ENCODE results near the gene RCAN2.

The RCAN2 gene

DNA sequence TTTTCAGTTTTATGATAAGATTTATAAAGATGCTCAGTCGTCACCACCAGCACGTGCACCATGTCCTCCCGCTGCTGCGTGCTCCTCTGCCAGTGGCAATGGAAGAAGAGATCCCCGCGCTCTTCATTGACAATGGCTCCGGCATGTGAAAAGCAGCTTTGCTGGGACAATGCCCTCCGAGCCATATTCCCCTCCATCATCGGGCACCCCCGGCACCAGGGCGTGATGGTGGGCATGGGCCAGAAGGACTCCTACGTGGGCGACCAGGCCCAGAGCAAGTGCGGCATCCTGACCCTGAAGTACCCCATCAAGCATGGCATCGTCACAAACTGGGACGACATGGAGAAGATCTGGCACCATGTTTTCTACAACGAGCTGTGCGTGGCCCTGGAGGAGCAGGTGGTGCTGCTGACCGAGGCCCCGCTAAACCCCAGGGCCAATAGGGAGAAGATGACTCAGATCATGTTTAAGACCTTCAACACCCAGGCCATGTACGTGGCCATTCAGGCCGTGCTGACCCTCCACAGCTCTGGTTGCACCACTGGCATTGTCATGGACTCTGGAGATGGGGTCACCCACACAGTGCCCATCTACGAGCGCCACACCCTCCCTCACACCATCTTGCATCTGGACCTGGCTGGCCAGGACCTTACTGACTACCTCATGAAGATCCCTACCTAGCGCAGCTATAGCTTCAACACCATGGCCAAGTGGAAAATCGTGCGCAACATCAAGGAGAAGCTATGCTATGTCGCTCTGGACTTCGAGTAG, 286.2 kb downstream of the RCAN2 start:
- no peak for DNase-seq

DNA sequence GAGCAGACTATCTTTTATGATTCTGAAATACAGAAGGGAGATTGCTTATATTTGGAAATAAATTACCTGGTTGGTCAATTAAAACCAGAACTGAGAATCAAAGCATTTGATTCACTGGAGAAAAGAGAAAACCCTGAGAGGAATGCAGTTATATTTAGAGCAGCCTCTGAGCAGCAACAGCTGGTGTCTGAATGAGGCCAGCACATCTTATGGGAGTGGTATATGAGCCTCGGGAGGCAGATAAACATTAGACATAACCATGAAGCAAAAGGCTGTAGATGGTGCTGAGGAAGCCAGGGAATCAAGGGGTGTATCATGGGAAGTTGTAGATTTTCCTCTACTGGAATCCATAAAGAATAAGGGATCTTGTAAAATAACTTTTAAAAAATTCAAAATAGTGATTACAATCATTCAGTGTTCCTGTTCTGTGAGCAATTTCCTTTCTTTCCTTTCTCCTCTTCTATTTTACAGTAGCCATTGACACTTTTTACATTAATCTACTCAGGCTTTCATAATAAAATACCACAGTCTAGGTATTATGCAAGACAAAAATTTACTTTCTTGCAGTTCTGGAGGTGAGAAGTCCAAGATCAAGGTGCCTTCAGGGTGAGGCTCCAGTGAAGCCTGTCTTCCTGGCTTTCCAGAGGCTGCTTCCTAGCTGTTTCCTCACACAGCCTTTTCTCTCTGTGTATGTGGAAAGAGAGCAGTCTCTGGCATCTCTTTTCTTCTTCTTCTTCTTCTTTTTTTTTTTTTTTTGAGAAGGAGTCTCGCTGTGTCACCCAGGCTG, 287.7 kb downstream of the RCAN2 start:
- no peak for DNase-seq

- DNase-seq, result no peak
These were observed 289.5 kb downstream of the RCAN2 start for GRCh38 chr6:46201702-46202101.

DNA sequence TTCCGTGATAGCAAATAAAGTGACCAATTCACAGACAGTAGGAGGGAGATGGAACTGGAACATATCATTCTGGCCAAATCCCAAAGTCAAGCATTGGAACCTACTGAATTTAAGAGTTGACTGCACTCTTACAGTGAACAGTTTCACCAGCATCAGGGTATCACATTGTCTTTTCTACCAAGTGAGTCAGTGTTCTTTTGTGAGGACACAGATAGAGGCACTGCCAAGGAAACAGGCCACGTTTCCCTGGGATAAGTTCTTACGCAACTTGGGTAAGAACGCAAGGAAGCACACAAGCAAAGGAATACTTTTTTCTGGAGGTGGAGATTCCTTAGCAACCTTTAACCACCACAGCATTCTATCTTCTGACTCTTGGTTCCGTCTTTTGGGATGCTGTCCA, 291.9 kb downstream of the RCAN2 start:
- no peak for DNase-seq

DNA sequence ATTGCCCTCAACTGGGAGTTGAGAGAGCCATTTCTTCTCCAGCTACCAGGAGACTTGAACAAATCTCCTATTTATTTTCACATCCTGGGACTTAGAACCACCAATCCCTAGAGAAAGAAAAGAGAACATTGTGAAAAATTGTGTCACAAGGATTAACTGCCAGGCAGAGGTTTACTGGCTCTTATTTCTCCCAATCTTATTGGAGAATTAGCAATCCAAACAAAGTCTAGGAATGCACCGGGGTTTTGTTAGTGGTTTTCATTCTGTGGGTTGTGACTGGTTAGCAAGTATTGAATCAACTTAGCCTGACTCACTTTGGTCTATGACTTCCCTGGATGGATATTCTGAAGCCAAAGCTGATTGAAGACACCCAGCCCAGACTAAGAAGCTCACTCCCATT, 299.3 kb downstream of the RCAN2 start:
- DNase-seq, result no peak

DNA sequence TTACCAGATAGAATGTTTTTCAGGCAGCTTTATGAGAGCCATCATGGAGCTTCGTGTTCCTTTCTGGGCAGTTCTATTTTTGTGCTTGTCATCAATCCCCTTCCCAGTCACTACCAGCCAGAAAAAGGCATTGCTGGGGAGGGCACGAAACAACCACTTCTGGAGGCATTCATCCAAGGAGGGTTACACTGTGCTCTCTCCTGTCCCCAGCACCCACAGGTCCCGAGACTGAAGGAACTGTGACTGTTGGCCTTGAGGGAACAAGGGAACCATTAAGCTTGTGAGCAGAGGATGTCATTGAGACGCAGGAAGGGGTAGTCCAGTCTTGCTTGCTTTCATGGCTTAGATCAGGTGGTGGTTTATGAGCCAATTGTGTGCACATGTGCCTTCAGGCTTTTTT, 300.4 kb downstream of the RCAN2 start:
- DNase-seq, result no peak

DNA sequence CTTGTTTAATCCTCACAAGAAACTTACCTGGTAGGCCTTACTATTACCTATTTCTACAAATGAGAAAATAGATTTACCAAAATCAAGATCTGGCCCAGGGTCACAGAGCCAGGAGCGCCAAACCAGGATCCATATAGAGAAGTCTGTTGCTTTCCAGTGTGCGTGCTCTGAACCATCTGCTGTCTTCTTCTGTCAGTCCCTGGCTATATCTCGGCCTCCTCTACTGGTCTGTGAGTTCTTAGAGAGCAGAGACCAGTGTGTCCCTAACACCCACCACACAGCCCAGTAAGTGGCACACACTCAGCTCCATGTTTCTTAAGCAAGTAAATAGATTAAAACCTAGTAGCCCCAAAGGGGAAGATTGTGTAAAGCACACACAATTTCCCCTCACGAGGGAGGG, 301.5 kb downstream of the RCAN2 start:
- DNase-seq, result no peak

GRCh38 chr6:46186583-46186982, 304.7 kb downstream of the RCAN2 start:
- DNase-seq, result no peak

DNA sequence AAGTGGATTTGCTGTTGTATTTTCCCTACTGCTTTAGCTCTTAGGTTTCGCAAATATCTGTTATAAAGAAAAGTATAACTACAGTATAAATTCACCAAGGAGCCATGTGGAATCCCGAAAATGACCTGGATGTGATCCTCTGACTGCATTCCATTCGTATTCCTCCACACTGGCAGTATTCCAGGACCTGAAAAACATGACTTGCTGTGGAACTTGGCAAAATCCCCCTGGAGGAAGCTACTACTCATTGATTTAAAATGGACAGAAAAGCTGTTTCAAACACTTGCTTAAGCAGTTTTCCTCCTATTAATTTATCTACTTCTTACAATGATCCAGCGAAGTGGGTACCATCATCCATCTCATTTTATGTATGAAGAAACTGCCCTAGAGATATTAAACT, 307.1 kb downstream of the RCAN2 start:
- DNase-seq, result no peak

DNA sequence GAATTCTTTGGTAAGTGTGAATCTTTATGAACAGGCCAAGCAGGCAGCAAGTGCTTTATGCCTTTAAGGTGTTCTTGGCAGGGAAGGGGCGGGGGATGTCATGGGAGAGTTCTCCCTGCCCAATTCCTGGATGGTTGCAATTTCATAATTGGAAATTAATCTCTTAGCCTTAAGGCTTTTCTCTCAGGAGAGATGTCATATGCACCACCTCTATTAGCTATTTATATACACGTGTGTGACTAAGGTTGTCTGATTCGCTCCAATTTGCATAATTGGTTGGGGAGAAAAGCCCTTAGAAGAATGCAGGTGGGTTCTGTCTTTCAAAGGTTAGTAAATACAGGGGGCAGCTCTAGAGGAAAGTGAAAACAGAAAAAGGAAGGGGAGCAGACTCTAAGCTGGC, 315.3 kb downstream of the RCAN2 start:
- DNase-seq, result no peak

DNA sequence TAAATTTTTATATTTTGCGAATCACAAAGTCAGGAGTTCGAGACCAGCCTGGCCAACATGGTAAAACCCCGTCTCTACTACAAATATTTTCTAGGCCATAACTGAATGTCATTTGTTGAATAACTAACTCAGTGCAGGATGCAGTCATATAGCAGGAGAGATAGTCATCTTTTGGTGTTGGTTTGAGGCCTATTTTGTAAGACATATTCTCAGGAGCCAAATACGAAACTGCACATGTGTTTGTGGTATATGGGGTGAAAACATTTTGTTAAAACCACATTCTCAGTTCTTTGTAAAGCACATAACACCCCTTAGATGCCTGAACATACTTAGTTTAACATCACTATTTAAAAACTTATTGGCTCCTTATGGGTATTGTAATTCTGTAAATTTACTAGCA, 315.8 kb downstream of the RCAN2 start:
- DNase-seq, result no peak

DNA sequence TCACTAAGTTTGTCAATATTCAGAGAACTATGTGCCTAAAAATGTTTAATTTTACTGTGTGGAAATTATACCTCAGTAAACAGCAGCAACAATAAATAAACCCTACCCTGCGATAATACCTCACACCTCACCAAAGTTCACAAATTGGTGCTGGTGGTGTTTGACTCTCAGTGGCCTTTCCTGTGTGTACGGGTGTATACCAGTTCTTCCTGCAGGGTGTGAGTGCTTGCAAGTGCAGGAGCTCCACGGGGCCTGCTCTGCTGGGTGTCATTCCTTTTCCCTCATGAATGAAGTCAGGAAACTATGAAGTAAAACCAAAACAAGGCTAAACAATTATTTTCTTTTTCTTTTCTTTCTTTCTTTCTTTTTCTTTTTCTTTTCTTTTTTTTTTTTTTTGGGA, 316.3 kb downstream of the RCAN2 start:
- DNase-seq, result no peak

DNA sequence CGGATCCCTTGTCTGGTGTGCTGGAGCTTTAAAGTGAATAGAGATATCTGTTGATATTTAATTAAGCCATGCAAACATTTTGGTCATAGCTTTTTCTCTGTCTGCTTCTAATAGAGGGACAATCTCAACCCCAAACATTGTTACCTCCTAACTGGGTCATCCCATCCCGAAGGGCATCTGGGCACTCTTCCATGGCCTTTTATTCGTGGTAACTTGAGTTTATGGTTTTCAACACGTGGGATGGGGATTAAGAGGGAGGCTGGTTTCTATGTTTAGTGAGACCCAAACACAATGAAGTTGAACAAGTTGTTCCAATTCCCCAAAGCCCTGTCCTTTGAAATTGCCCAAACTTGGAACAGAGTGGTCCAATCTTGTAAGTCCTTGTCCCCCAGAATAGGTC, 319.1 kb downstream of the RCAN2 start:
- no peak for DNase-seq
